Retinal pigment epithelial cell (primary cell): ENCODE measurements around the gene RTN3.
"Not testable (repeated sequence)": the region's sequence is repeated elsewhere in the genome, so short reads cannot be mapped to it uniquely, and the experiment has no call there.

Experiments
- DNase-seq: peaks from one replicate; pipeline ENCODE4 v3.0.0-alpha.2; 2010; ENCODE audit warnings: low read depth
- H3K4me3 ChIP-seq: 2 replicates; pipeline ENCODE4 v1.5.1; 2011; ENCODE audit warnings: mild to moderate bottlenecking, low read length, control low read depth, moderate library complexity
- CTCF ChIP-seq: conservative IDR thresholded peaks from 2 replicates; pipeline ENCODE4 v1.5.1; 2011; ENCODE audit warnings: low read depth, low read length, control low read depth, inconsistent platforms

The RTN3 gene

GRCh38 chr11:63683133-63683991 is 2.1 kb downstream of the RTN3 start:
- H3K4me3 ChIP-seq = peak overlapping the region; percentile 89
- no peak for DNase-seq
- no peak for TF ChIP-seq CTCF

- not testable (repeated sequence) for DNase-seq
These were observed 3.9 kb downstream of the RTN3 start for GRCh38 chr11:63685158-63685721.

GRCh38 chr11:63686926-63687325 is 5.6 kb downstream of the RTN3 start:
- TF ChIP-seq CTCF = no peak
- no peak for DNase-seq
- no peak overlapping the region for H3K4me3 ChIP-seq

More at GRCh38 chr11:63685158-63685721, 3.9 kb downstream of the RTN3 start:
- not testable (repeated sequence) for H3K4me3 ChIP-seq

GRCh38 chr11:63687845-63688244 is 6.5 kb downstream of the RTN3 start:
- TF ChIP-seq CTCF = no peak
- H3K4me3 ChIP-seq = no peak overlapping the region
- DNase-seq = no peak

- no peak for DNase-seq
- no peak for TF ChIP-seq CTCF
These were observed 13.3 kb downstream of the RTN3 start for GRCh38 chr11:63694596-63694995.

GRCh38 chr11:63698976-63699733 is 17.9 kb downstream of the RTN3 start:
- no peak for TF ChIP-seq CTCF
- peak; percentile 51 for DNase-seq
- H3K4me3 ChIP-seq = no peak overlapping the region

More at GRCh38 chr11:63694596-63694995, 13.3 kb downstream of the RTN3 start:
- no peak overlapping the region for H3K4me3 ChIP-seq

- DNase-seq = no peak
- no peak for TF ChIP-seq CTCF
- no peak overlapping the region for H3K4me3 ChIP-seq
These were observed 18.6 kb downstream of the RTN3 start for GRCh38 chr11:63699896-63700295.
